HL-60 (cell line): ENCODE measurements around the gene FAM120A.

Experiments used
- DNase-seq, 2 experiments: peaks; one replicate each; pipeline ENCODE4 v3.0.0-alpha.2; 2010 to 2020; ENCODE audit warnings: low read depth in 1 of 2, low spot score in 1 of 2
- H3K27ac ChIP-seq: fragments of 250-450 bp; sonication (Bioruptor Pico); replicated peaks from 2 replicates; pipeline ENCODE4 v1.5.1; 2020; ENCODE audit warnings: mild to moderate bottlenecking, moderate library complexity
- H3K27me3 ChIP-seq: fragments of 250-450 bp; sonication (Bioruptor Pico); 2 replicates; pipeline ENCODE4 v1.5.1; 2021; ENCODE audit warnings: mild to moderate bottlenecking, moderate library complexity; ENCODE audit not compliant: insufficient read depth, poor library complexity, severe bottlenecking
- H3K4me3 ChIP-seq: replicated peaks from 2 replicates; pipeline ENCODE4 v1.5.1; 2011; ENCODE audit warnings: mild to moderate bottlenecking, control low read depth, low read length; ENCODE audit not compliant: insufficient read depth
- GABPA ChIP-seq: IDR thresholded peaks from 2 replicates; pipeline ENCODE4 v1.6.1; 2012; ENCODE audit warnings: low read depth
- POLR2AphosphoS5 ChIP-seq: IDR thresholded peaks from 2 replicates; pipeline ENCODE4 v1.6.1; 2012; ENCODE audit warnings: low read depth
- SPI1 ChIP-seq: IDR thresholded peaks from 2 replicates; pipeline ENCODE4 v1.6.1; 2012; ENCODE audit warnings: low read depth, mild to moderate bottlenecking, borderline replicate concordance
- TF ChIP-seq, protein P1 (sequence below): IDR thresholded peaks from one replicate; pipeline ENCODE4 v1.5.1; 2011; ENCODE audit warnings: low read length, control low read depth, inconsistent platforms; ENCODE audit not compliant: insufficient read depth
- TF ChIP-seq, protein P2 (sequence below): IDR thresholded peaks from 2 replicates; pipeline ENCODE4 v1.6.1; 2012; ENCODE audit warnings: low read depth; ENCODE audit not compliant: insufficient replicate concordance

Gene FAM120A

DNA sequence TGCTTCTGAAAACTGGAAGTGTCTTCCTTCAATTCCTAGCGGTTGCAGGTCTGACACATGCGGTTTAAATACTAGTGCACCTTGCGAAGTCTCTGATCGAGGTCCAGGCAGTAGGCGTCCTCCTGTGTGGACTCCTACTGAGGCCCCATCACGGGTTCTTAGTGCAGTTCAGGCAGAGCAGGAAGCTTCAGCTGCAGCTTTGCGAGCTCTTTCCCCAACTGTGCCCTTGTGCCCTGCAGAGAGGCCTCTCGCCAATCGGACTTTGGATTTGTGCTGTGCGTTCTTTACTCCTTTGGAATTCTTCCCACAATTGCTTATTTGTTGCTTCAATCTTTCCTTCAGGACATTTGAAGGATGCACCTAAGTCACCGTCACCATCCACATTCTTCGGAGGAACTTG is 42.5 kb downstream of the FAM120A start:
- Histone ChIP-seq H3K27me3 (no peaks in the 10 kb centered on the region), H3K27ac (no peak overlapping the region), H3K4me3 (no peak overlapping the region)
- DNase-seq, result no peak
- TF ChIP-seq SPI1, result no peak
- TF ChIP-seq, protein P1, sequence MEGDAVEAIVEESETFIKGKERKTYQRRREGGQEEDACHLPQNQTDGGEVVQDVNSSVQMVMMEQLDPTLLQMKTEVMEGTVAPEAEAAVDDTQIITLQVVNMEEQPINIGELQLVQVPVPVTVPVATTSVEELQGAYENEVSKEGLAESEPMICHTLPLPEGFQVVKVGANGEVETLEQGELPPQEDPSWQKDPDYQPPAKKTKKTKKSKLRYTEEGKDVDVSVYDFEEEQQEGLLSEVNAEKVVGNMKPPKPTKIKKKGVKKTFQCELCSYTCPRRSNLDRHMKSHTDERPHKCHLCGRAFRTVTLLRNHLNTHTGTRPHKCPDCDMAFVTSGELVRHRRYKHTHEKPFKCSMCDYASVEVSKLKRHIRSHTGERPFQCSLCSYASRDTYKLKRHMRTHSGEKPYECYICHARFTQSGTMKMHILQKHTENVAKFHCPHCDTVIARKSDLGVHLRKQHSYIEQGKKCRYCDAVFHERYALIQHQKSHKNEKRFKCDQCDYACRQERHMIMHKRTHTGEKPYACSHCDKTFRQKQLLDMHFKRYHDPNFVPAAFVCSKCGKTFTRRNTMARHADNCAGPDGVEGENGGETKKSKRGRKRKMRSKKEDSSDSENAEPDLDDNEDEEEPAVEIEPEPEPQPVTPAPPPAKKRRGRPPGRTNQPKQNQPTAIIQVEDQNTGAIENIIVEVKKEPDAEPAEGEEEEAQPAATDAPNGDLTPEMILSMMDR, result no peak
- TF ChIP-seq, protein P2, sequence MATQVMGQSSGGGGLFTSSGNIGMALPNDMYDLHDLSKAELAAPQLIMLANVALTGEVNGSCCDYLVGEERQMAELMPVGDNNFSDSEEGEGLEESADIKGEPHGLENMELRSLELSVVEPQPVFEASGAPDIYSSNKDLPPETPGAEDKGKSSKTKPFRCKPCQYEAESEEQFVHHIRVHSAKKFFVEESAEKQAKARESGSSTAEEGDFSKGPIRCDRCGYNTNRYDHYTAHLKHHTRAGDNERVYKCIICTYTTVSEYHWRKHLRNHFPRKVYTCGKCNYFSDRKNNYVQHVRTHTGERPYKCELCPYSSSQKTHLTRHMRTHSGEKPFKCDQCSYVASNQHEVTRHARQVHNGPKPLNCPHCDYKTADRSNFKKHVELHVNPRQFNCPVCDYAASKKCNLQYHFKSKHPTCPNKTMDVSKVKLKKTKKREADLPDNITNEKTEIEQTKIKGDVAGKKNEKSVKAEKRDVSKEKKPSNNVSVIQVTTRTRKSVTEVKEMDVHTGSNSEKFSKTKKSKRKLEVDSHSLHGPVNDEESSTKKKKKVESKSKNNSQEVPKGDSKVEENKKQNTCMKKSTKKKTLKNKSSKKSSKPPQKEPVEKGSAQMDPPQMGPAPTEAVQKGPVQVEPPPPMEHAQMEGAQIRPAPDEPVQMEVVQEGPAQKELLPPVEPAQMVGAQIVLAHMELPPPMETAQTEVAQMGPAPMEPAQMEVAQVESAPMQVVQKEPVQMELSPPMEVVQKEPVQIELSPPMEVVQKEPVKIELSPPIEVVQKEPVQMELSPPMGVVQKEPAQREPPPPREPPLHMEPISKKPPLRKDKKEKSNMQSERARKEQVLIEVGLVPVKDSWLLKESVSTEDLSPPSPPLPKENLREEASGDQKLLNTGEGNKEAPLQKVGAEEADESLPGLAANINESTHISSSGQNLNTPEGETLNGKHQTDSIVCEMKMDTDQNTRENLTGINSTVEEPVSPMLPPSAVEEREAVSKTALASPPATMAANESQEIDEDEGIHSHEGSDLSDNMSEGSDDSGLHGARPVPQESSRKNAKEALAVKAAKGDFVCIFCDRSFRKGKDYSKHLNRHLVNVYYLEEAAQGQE, result no peak
- TF ChIP-seq POLR2AphosphoS5, result no peak
- TF ChIP-seq GABPA, result no peak

DNA sequence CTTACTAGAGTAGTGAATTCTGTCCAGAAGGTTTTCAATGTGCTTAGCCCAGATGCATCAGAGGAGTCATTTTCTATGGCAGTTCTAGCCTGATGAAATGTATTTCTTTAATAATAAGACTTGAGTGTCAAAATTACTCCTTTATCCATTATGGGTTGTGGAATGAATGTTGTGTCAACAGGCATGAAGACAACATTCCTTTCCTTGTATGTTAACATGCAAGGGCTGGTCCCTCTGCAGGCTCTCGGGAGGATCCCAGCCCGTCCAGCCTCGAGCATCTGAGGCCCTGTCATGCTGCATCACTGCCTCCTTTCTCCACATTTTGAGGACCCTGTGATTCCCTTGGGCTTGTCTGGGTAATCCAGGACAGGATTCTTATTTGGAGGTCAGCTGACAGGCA is 44.8 kb downstream of the FAM120A start:
- H3K27me3 ChIP-seq, result no peaks in the 10 kb centered on the region
- no peak overlapping the region for H3K27ac ChIP-seq
- no peak overlapping the region for H3K4me3 ChIP-seq
- TF ChIP-seq, protein P2, result no peak
- TF ChIP-seq SPI1, result no peak
- TF ChIP-seq, protein P1, result no peak
- no peak for TF ChIP-seq GABPA
- no peak for TF ChIP-seq POLR2AphosphoS5
- DNase-seq, result no peak

DNA sequence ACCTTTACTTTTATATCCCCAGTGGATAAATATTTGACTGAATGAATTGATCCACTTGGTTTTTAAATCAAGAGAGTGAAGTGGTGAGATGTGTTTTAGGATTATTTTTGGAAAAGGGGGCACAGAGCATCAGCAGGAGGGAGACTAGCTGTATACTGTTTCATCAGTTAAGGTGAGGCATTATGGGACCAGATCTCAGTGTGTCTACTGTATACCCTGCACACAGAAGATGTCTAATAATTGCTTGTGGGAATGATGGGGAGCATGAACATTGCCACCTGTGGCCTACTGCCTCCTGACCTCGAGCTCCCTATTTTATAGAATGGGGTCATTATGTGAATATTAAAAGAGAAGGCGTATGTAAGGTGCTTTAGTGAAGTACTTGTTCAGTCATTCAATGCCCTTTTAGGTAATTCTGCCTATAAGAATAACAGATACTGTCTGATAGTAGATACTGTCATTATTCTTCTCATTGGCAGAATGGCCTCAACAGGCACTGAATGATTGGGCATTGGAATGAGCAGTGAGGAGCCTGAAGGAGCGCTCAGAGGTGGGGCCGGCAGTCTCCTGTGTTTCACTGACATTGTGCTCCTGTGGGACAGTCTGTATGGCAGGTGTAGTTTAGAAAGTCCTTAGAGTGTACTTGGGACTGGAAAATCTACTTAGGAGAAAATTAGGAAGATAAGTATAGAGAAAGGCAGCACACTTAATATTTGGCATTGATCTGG is 49.2 kb downstream of the FAM120A start:
- peak overlapping the region; percentile 13 for H3K27ac ChIP-seq
- H3K4me3 ChIP-seq, result no peak overlapping the region
- no peak for DNase-seq
- no peaks in the 10 kb centered on the region for H3K27me3 ChIP-seq
- TF ChIP-seq POLR2AphosphoS5 (no peak), SPI1 (no peak), GABPA (no peak)
- TF ChIP-seq, protein P1, result no peak
